HepG2 (cell line): ENCODE data around the gene SBNO2. TPM values are rescaled to one million over a fixed set of nuclear protein-coding genes. Genes with fewer than 3 reads are reported as not detected.

Experiments
- AKAP8 ChIP-seq: sonication (generic); formaldehyde crosslinking; IDR thresholded peaks from 2 replicates; pipeline ENCODE4 v1.5.1; 2020; ENCODE audit warnings: mild to moderate bottlenecking, missing genetic modification reagents
- BRCA1 ChIP-seq: sonication (generic); formaldehyde crosslinking; IDR thresholded peaks from 2 replicates; pipeline ENCODE4 v1.4.0; 2020; ENCODE audit warnings: missing genetic modification reagents
- DDIT3 ChIP-seq: sonication (generic); formaldehyde crosslinking; IDR thresholded peaks from 2 replicates; pipeline ENCODE4 v1.4.0; 2020; ENCODE audit warnings: mild to moderate bottlenecking, missing genetic modification reagents
- FOXO1 ChIP-seq: sonication (generic); formaldehyde crosslinking; IDR thresholded peaks from 2 replicates; pipeline ENCODE4 v1.4.0; 2020; ENCODE audit warnings: missing genetic modification reagents
- GABPB1 ChIP-seq: IDR thresholded peaks from 2 replicates; pipeline ENCODE4 v1.6.1; 2016; ENCODE audit warnings: mild to moderate bottlenecking, missing genetic modification reagents, moderate library complexity, missing compliant biosample characterization
- GATAD1 ChIP-seq: IDR thresholded peaks from 2 replicates; pipeline ENCODE4 v1.6.1; 2016; ENCODE audit warnings: missing genetic modification reagents, missing compliant biosample characterization
- HIC2 ChIP-seq: sonication (generic); formaldehyde crosslinking; IDR thresholded peaks from 2 replicates; pipeline ENCODE4 v1.9.0; 2022; ENCODE audit warnings: low read depth, missing genetic modification reagents
- KLF11 ChIP-seq: IDR thresholded peaks from 2 replicates; pipeline ENCODE4 v1.6.1; 2016; ENCODE audit warnings: missing compliant biosample characterization
- MYNN ChIP-seq: sonication (generic); formaldehyde crosslinking; IDR thresholded peaks from 2 replicates; pipeline ENCODE4 v1.4.0; 2020; ENCODE audit warnings: mild to moderate bottlenecking, low read depth, missing genetic modification reagents
- NFKBIZ ChIP-seq: IDR thresholded peaks from 2 replicates; pipeline ENCODE4 v1.6.1; 2018; ENCODE audit warnings: missing genetic modification reagents, missing compliant biosample characterization
- NRL ChIP-seq: sonication (generic); formaldehyde crosslinking; IDR thresholded peaks from 2 replicates; pipeline ENCODE4 v1.5.0; 2020; ENCODE audit warnings: missing genetic modification reagents, mild to moderate bottlenecking, moderate library complexity, borderline replicate concordance
- PLSCR1 ChIP-seq: sonication (generic); formaldehyde crosslinking; IDR thresholded peaks from 2 replicates; pipeline ENCODE4 v1.5.0; 2020; ENCODE audit warnings: missing genetic modification reagents, mild to moderate bottlenecking, borderline replicate concordance
- POGZ ChIP-seq: sonication (generic); formaldehyde crosslinking; IDR thresholded peaks from 2 replicates; pipeline ENCODE4 v1.4.0; 2020; ENCODE audit warnings: mild to moderate bottlenecking, missing genetic modification reagents
- TCF7L2 ChIP-seq: IDR thresholded peaks from 2 replicates; pipeline ENCODE4 v1.6.1; 2011; ENCODE audit warnings: mild to moderate bottlenecking, low read depth, low read length, moderate library complexity
- ZFP91 ChIP-seq: sonication (generic); formaldehyde crosslinking; IDR thresholded peaks from 2 replicates; pipeline ENCODE4 v1.9.0; 2022; ENCODE audit warnings: missing genetic modification reagents, mild to moderate bottlenecking, borderline replicate concordance
- ZGPAT ChIP-seq: IDR thresholded peaks from 2 replicates; pipeline ENCODE4 v1.6.1; 2016; ENCODE audit warnings: mild to moderate bottlenecking
- ZNF260 ChIP-seq: sonication (generic); formaldehyde crosslinking; IDR thresholded peaks from 2 replicates; pipeline ENCODE4 v1.4.0; 2020; ENCODE audit warnings: missing genetic modification reagents, low read depth, mild to moderate bottlenecking, borderline replicate concordance
- ZNF354B ChIP-seq: sonication (generic); formaldehyde crosslinking; IDR thresholded peaks from 2 replicates; pipeline ENCODE4 v1.8.0; 2022; ENCODE audit warnings: mild to moderate bottlenecking, missing genetic modification reagents
- ZNF432 ChIP-seq: sonication (generic); formaldehyde crosslinking; IDR thresholded peaks from 2 replicates; pipeline ENCODE4 v1.5.0; 2020; ENCODE audit warnings: missing genetic modification reagents, mild to moderate bottlenecking, borderline replicate concordance
- ZNF644 ChIP-seq: IDR thresholded peaks from 2 replicates; pipeline ENCODE4 v1.6.1; 2016; ENCODE audit warnings: low read depth
- ZNF777 ChIP-seq: sonication (generic); formaldehyde crosslinking; IDR thresholded peaks from 2 replicates; pipeline ENCODE4 v1.4.0; 2020; ENCODE audit warnings: missing genetic modification reagents
- ZSCAN20 ChIP-seq: sonication (generic); formaldehyde crosslinking; IDR thresholded peaks from 2 replicates; pipeline ENCODE4 v1.4.0; 2020; ENCODE audit warnings: missing genetic modification reagents, mild to moderate bottlenecking, borderline replicate concordance
- polyA plus RNA-seq, 8 experiments: library from polyadenylated mRNA; depleted of rRNA in 3 of 8; stranded (reverse) in 7 of 8; unstranded in 1 of 8; fragments of >200 nt; fragmentation: Illumina TruSeq in 4 of 8; extraction: Trizol in 4 of 8; gene quantifications; 2 replicates each; pipeline versions ENCODE4 v1.2.1 to v1.2.3, GENCODE V29; 2011 to 2016; ENCODE audit warnings: low read depth in 4 of 8, missing spikeins in 1 of 8, mixed read lengths in 1 of 8; ENCODE audit not compliant: insufficient read depth in 1 of 8
- total RNA-seq, 5 experiments: library from RNA; depleted of rRNA; stranded (reverse); fragments of >200 nt; fragmentation: Illumina TruSeq; extraction: Trizol; gene quantifications; 2 replicates each; pipeline ENCODE4 v1.2.3, GENCODE V29; 2016; ENCODE audit warnings: low read depth in 1 of 5

Gene SBNO2
- total and polyA plus RNA-seq, 2 of the 13 experiments (the other 11 are each of a cell fraction or from before 2014, with no cell fraction given): 8.6 to 10.4 TPM

- TF ChIP-seq NRL (CRISPR knock-in tag) (peak; percentile 70; the same call in 1 of the 2 replicates), KLF11 (CRISPR knock-in tag) (no peak), ZNF354B (CRISPR knock-in tag) (0 out of 2 replicates have a peak, but pooled peaks have one; percentile 55), TCF7L2 (no peak), AKAP8 (CRISPR knock-in tag) (peak; percentile 75), FOXO1 (CRISPR knock-in tag) (no peak), BRCA1 (CRISPR knock-in tag) (no peak), PLSCR1 (CRISPR knock-in tag) (no peak), ZFP91 (CRISPR knock-in tag) (peak; percentile 33; the same call in 1 of the 2 replicates), NFKBIZ (CRISPR knock-in tag) (no peak), GABPB1 (CRISPR knock-in tag) (peak; percentile 95), MYNN (CRISPR knock-in tag) (no peak), HIC2 (CRISPR knock-in tag) (no peak), ZSCAN20 (CRISPR knock-in tag) (0 out of 2 replicates have a peak, but pooled peaks have one; percentile 54), ZNF777 (peak; percentile 58; the same call in 1 of the 2 replicates), GATAD1 (peak; percentile 69), POGZ (CRISPR knock-in tag) (peak; percentile 71; the same call in 1 of the 2 replicates), DDIT3 (CRISPR knock-in tag) (no peak), ZNF644 (CRISPR knock-in tag) (no peak), ZNF260 (no peak), ZNF432 (CRISPR knock-in tag) (no peak), ZGPAT (CRISPR knock-in tag) (peak; percentile 46)
These were observed at the start of gene SBNO2 (continued) for GRCh38 chr19:1173845-1174809.
